ENCODE data around the gene SCAMP2.

GRCh38 chr15:74837482-74838136 is 35.6 kb downstream of the SCAMP2 start:
- TF ChIP-seq CREB1 (CRISPR knock-in tag; IDR thresholded peaks at IDR 0.05) (no peak), CREM (CRISPR knock-in tag; IDR thresholded peaks at IDR 0.05) (no peak), E2F5 (CRISPR knock-in tag; IDR thresholded peaks at IDR 0.05) (no peak), NFYB (CRISPR knock-in tag; conservative IDR thresholded peaks at IDR 0.05; ENCODE audit: low read depth) (no peak), ZNF121 (CRISPR knock-in tag; IDR thresholded peaks at IDR 0.05) (no peak), NR2C2 (CRISPR knock-in tag; IDR thresholded peaks at IDR 0.05) (no peak), ATF1 (CRISPR knock-in tag; IDR thresholded peaks at IDR 0.05) (no peak), RORB (CRISPR knock-in tag; IDR thresholded peaks at IDR 0.05) (no peak)
- TF ChIP-seq, protein P1, sequence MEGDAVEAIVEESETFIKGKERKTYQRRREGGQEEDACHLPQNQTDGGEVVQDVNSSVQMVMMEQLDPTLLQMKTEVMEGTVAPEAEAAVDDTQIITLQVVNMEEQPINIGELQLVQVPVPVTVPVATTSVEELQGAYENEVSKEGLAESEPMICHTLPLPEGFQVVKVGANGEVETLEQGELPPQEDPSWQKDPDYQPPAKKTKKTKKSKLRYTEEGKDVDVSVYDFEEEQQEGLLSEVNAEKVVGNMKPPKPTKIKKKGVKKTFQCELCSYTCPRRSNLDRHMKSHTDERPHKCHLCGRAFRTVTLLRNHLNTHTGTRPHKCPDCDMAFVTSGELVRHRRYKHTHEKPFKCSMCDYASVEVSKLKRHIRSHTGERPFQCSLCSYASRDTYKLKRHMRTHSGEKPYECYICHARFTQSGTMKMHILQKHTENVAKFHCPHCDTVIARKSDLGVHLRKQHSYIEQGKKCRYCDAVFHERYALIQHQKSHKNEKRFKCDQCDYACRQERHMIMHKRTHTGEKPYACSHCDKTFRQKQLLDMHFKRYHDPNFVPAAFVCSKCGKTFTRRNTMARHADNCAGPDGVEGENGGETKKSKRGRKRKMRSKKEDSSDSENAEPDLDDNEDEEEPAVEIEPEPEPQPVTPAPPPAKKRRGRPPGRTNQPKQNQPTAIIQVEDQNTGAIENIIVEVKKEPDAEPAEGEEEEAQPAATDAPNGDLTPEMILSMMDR (IDR thresholded peaks at IDR 0.05): no peak
- TF ChIP-seq, protein P2, sequence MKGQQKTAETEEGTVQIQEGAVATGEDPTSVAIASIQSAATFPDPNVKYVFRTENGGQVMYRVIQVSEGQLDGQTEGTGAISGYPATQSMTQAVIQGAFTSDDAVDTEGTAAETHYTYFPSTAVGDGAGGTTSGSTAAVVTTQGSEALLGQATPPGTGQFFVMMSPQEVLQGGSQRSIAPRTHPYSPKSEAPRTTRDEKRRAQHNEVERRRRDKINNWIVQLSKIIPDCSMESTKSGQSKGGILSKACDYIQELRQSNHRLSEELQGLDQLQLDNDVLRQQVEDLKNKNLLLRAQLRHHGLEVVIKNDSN (CRISPR knock-in tag; IDR thresholded peaks at IDR 0.05): no peak
- TF ChIP-seq, protein P3, sequence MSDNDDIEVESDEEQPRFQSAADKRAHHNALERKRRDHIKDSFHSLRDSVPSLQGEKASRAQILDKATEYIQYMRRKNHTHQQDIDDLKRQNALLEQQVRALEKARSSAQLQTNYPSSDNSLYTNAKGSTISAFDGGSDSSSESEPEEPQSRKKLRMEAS (CRISPR knock-in tag; IDR thresholded peaks at IDR 0.05): no peak

Data from WTC11 (cell line).